ENCODE data around the gene PITX3. TPM values are rescaled to one million over a fixed set of nuclear protein-coding genes. Genes with fewer than 3 reads are reported as not detected.

PITX3 gene
- polyA plus RNA-seq, 1 experiment: not detected

DNA sequence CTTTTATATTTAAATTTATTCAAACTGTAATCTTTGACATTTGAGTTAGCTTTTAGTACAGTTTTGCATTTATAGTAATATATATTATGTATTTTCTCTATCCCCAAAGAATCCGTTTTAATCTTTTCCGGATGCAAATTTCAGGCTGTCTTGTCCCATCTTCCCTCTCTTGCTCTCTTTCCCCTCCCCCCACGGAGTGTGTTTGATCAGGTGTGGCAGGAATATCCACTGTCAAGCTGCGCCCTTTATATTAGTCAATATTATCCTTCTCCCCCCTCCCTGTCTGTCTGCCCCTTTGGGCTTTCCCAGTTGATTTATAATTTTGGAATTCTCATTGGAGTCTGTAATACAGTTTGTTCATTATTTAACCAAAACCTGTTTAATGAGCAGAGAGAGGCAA is 23.1 kb upstream of the PITX3 start:
- H3K27ac ChIP-seq (ENCODE audit: low read depth, low read length): no peak overlapping the region
- no peak overlapping the region for H3K4me3 ChIP-seq (ENCODE audit: low read depth, low read length)
- no peaks in the 10 kb centered on the region for H3K27me3 ChIP-seq (ENCODE audit: control insufficient read depth, insufficient read depth, low read length)
- CTCF ChIA-PET: no interaction called here
- no peak for DNase-seq (ENCODE audit: low read depth, low spot score)
- no peaks in the 10 kb centered on the region for H3K9me3 ChIP-seq (ENCODE audit: control insufficient read depth, insufficient read depth, low read length)
- TF ChIP-seq, protein P1, sequence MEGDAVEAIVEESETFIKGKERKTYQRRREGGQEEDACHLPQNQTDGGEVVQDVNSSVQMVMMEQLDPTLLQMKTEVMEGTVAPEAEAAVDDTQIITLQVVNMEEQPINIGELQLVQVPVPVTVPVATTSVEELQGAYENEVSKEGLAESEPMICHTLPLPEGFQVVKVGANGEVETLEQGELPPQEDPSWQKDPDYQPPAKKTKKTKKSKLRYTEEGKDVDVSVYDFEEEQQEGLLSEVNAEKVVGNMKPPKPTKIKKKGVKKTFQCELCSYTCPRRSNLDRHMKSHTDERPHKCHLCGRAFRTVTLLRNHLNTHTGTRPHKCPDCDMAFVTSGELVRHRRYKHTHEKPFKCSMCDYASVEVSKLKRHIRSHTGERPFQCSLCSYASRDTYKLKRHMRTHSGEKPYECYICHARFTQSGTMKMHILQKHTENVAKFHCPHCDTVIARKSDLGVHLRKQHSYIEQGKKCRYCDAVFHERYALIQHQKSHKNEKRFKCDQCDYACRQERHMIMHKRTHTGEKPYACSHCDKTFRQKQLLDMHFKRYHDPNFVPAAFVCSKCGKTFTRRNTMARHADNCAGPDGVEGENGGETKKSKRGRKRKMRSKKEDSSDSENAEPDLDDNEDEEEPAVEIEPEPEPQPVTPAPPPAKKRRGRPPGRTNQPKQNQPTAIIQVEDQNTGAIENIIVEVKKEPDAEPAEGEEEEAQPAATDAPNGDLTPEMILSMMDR (IDR thresholded peaks at IDR 0.05; ENCODE audit: low read depth, low read length): no peak
- POLR2A ChIA-PET: interaction anchor here (0.6 to 0.7 kb wide), 2 partner anchors 15 to 136 kb away, joined by 3 to 5 read pairs; no protein-coding TSS in a partner anchor

DNA sequence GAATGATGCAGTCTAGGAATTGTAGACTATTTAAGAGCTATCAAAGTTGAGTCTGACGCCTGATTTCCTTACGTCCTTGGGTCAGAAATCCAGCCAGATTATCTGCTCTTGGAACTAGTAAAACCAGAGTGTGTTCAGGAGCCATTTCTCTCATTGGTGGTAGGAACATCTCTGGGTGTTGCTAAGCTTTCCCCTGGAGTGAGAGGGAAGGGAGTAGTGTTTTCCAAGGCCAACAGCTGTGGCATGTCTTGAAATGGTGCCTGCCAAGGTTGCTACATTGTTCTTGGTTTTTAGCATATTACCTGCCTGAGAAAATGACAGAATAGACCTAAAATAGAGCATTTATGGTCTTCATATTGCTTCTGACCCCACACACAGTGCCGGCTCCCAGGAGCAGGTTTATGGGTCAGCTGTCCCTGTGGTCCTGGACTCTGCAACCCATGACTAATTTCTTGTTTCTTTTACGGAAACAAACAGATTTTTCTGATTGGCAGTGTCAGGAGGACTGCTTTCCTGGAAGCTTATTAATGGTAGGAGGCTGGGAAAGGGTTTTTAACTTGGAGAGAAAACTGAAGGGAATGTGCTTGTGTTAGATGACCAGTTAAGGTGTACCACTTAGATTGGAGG is 21.5 kb upstream of the PITX3 start:
- Histone ChIP-seq H3K9me3 (ENCODE audit: control insufficient read depth, insufficient read depth, low read length) (no peaks in the 10 kb centered on the region), H3K4me3 (ENCODE audit: low read depth, low read length) (no peak overlapping the region), H3K27me3 (ENCODE audit: control insufficient read depth, insufficient read depth, low read length) (no peaks in the 10 kb centered on the region), H3K27ac (ENCODE audit: low read depth, low read length) (no peak overlapping the region)
- ChIA-PET POLR2A (interaction anchor here (0.7 kb wide), 1 partner anchor 208 kb away, joined by 3 read pairs; no protein-coding TSS in a partner anchor), CTCF (interaction anchor here (0.5 to 1.9 kb wide), 3 partner anchors 9 to 137 kb away, joined by 3 to 7 read pairs (median 4); no protein-coding TSS in a partner anchor)
- DNase-seq (ENCODE audit: low read depth, low spot score): no peak
- TF ChIP-seq, protein P1 (IDR thresholded peaks at IDR 0.05; ENCODE audit: low read depth, low read length): no peak

DNA sequence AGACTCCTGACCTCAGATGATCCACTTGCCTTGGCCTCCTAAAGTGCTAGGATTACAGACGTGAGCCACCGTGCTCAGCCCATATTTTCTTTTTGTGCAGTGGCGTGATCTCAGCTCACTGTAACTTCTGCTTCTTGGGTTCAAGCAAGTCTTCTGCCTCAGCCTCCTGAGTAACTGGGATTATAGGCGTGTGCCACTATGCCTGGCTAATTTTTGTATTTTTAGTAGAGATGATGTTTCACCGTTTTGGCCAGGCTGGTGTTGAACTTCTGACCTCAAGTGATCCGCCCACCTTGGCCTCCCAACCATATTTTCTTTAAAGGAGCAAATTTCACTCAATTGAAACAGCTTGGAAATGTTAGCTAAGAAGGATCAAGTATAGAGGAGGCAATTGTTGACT is 20.5 kb upstream of the PITX3 start:
- no peak overlapping the region for H3K4me3 ChIP-seq (ENCODE audit: low read depth, low read length)
- ChIA-PET CTCF (interaction anchor here (1.4 to 2.1 kb wide), 3 partner anchors 32 to 90 kb away, joined by 4 to 7 read pairs (median 5); no protein-coding TSS in a partner anchor), POLR2A (no interaction called here)

DNA sequence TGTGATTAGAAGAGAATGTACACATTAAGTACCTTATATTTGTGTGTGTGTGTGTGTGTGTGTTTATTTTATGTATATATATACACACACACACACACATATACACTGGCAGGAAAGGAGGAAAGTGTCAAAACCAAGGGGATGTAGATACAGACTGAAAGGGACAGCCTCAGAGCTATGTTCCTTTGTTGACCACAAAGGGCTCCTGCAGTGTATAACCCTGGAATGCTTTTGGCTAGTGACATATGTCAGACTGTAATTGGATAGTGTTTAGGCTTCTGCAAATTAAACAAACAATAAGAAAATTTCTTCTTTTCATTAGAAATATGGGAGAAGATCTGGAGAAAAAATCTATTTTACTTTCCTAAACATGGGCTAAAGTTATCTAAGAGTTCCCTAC is 19.9 kb upstream of the PITX3 start:
- H3K27me3 ChIP-seq (ENCODE audit: control insufficient read depth, insufficient read depth, low read length): no peaks in the 10 kb centered on the region
- DNase-seq (ENCODE audit: low read depth, low spot score): no peak
- ChIA-PET POLR2A (no interaction called here), CTCF (interaction anchor here (1.4 to 2.1 kb wide), 3 partner anchors 32 to 91 kb away, joined by 4 to 7 read pairs (median 5); no protein-coding TSS in a partner anchor)
- TF ChIP-seq, protein P1 (IDR thresholded peaks at IDR 0.05; ENCODE audit: low read depth, low read length): no peak
- H3K9me3 ChIP-seq (ENCODE audit: control insufficient read depth, insufficient read depth, low read length): no peaks in the 10 kb centered on the region
- H3K27ac ChIP-seq (ENCODE audit: low read depth, low read length): no peak overlapping the region
- H3K4me3 ChIP-seq (ENCODE audit: low read depth, low read length): no peak overlapping the region

More for the DNA sequence above, 20.5 kb upstream of the PITX3 start:
- Histone ChIP-seq H3K27ac (ENCODE audit: low read depth, low read length) (no peak overlapping the region), H3K27me3 (ENCODE audit: control insufficient read depth, insufficient read depth, low read length) (no peaks in the 10 kb centered on the region), H3K9me3 (ENCODE audit: control insufficient read depth, insufficient read depth, low read length) (no peaks in the 10 kb centered on the region)
- DNase-seq (ENCODE audit: low read depth, low spot score): no peak
- TF ChIP-seq, protein P1 (IDR thresholded peaks at IDR 0.05; ENCODE audit: low read depth, low read length): no peak

DNA sequence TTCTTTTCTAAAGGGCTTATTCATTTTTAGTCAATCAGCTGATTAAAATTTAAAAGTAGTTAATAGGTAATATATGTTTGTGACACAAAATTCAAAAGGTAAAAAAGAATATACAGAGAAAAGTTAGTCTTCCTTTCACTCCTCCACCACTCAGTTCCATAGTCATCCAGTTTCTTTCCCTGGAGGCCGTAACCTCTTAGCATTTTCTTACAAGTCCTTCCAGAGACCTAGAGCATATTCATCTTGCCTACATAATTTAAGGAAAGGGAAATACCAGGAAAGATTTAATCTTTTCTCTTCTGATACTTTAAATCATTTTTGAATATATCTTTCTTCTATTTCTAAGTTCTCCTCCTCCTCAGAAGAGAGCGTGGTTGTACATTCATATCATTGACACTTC is 14.1 kb upstream of the PITX3 start:
- DNase-seq (ENCODE audit: low read depth, low spot score): no peak
- TF ChIP-seq, protein P1 (IDR thresholded peaks at IDR 0.05; ENCODE audit: low read depth, low read length): no peak
- no peaks in the 10 kb centered on the region for H3K9me3 ChIP-seq (ENCODE audit: control insufficient read depth, insufficient read depth, low read length)
- ChIA-PET POLR2A (no interaction called here), CTCF (interaction anchor here (3.4 kb wide), 1 partner anchor 24 kb away, joined by 13 read pairs; no protein-coding TSS in a partner anchor)
- no peak overlapping the region for H3K27ac ChIP-seq (ENCODE audit: low read depth, low read length)
- H3K4me3 ChIP-seq (ENCODE audit: low read depth, low read length): no peak overlapping the region
- H3K27me3 ChIP-seq (ENCODE audit: control insufficient read depth, insufficient read depth, low read length): no peaks in the 10 kb centered on the region

All from AG04450 (cell line).